ENCODE data around the gene BTBD1. TPM values are rescaled to one million over a fixed set of nuclear protein-coding genes. Genes with fewer than 3 reads are reported as not detected.

BTBD1 gene
- total and polyA plus RNA-seq, 2 experiments from 2014 or later: 60.3 to 121 TPM

- H2AFZ ChIP-seq: no peak overlapping the region
- no peaks in the 10 kb centered on the region for H3K9me3 ChIP-seq (ENCODE audit: low read depth)
- H3K27ac ChIP-seq: no peak overlapping the region
- no peaks in the 10 kb centered on the region for H3K79me2 ChIP-seq (ENCODE audit: insufficient read depth)
- no peak overlapping the region for H3K4me2 ChIP-seq (ENCODE audit: unreplicated experiment)
- no peak overlapping the region for H3K9ac ChIP-seq
- 75 to 91% methylated on average over 2 of the region's 2 CpGs for WGBS, 2 experiments (ENCODE audit: low coverage in 1 of 2, low lambda C conversion rate in 2 of 2, missing lambda C conversion rate in 2 of 2)
- TF ChIP-seq EZH2 (IDR thresholded peaks at IDR 0.05; ENCODE audit: insufficient read depth, poor library complexity, severe bottlenecking): no peak
- TF ChIP-seq EZH2phosphoT487 (IDR thresholded peaks at IDR 0.05; ENCODE audit: insufficient read depth, low read depth): no peak
- no peaks in the 10 kb centered on the region for H3F3A ChIP-seq (ENCODE audit: insufficient read depth)
- no peak overlapping the region for H3K4me3 ChIP-seq
- no peaks in the 10 kb centered on the region for H3K4me1 ChIP-seq (ENCODE audit: insufficient read depth)
- no peaks in the 10 kb centered on the region for H4K20me1 ChIP-seq (ENCODE audit: insufficient read depth)
- DNase-seq: no peak
- in situ Hi-C loops (cut with MboI): no loop called here
- H3K27me3 ChIP-seq (replicated peaks; ENCODE audit: insufficient read depth): no peaks in the 10 kb centered on the region
- no peaks in the 10 kb centered on the region for H3K36me3 ChIP-seq (ENCODE audit: low read depth)
- no peaks in the 10 kb centered on the region for H3K9me2 ChIP-seq (ENCODE audit: insufficient read depth)
Measured at GRCh38 chr15:82971218-82971984, 95.7 kb downstream of the BTBD1 start.

- 91 to 94% methylated on average over 1 of the region's 1 CpG for WGBS, 2 experiments (ENCODE audit: low coverage in 1 of 2, low lambda C conversion rate in 2 of 2, missing lambda C conversion rate in 2 of 2)
- TF ChIP-seq EZH2 (IDR thresholded peaks at IDR 0.05; ENCODE audit: insufficient read depth, poor library complexity, severe bottlenecking): no peak
- no peak for TF ChIP-seq EZH2phosphoT487 (IDR thresholded peaks at IDR 0.05; ENCODE audit: insufficient read depth, low read depth)
- Histone ChIP-seq H3K36me3 (ENCODE audit: low read depth) (no peaks in the 10 kb centered on the region), H3K4me2 (ENCODE audit: unreplicated experiment) (no peak overlapping the region), H3K79me2 (ENCODE audit: insufficient read depth) (no peaks in the 10 kb centered on the region), H3K27ac (no peak overlapping the region), H3K9me2 (ENCODE audit: insufficient read depth) (no peaks in the 10 kb centered on the region), H3K9ac (no peak overlapping the region), H3F3A (ENCODE audit: insufficient read depth) (no peaks in the 10 kb centered on the region), H2AFZ (no peak overlapping the region), H3K9me3 (ENCODE audit: low read depth) (no peaks in the 10 kb centered on the region), H3K27me3 (replicated peaks; ENCODE audit: insufficient read depth) (no peaks in the 10 kb centered on the region), H4K20me1 (ENCODE audit: insufficient read depth) (no peaks in the 10 kb centered on the region), H3K4me3 (no peak overlapping the region), H3K4me1 (ENCODE audit: insufficient read depth) (no peaks in the 10 kb centered on the region)
- DNase-seq: no peak
- in situ Hi-C loops (cut with MboI): no loop called here
Measured at GRCh38 chr15:82970696-82971095, 96.4 kb downstream of the BTBD1 start.

DNA sequence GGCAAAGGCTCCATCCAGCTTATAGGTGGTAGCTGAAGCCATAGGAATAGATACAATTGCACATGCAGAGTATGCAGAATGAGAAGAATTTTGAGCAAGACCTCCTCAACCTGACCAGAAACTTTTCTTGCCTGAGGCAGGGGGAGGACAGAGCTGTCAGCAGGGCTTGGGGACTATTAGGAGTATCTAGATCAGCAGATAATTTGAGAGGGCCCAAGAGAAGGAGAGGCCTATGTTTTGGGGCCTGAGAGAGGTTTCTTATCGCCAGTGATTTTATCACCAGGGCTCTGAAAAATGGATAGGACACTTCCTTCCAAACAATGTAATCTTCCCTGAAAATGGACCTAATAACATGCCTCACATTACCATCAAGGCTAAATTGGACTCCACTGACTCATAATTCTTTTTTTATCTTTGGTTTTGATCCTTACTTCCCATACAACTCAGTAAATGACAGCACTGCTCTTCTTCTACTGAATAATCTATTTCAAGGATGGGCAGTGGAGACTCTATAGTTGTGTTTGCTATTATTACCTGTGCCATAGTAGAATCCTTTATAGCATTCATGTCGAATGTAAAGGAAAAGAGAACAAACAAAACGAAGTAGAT is 96.9 kb downstream of the BTBD1 start:
- H3K9me2 ChIP-seq (ENCODE audit: insufficient read depth): no peaks in the 10 kb centered on the region
- no peak overlapping the region for H3K27ac ChIP-seq
- H3K4me1 ChIP-seq (ENCODE audit: insufficient read depth): no peaks in the 10 kb centered on the region
- H3K9ac ChIP-seq: no peak overlapping the region
- TF ChIP-seq EZH2phosphoT487 (IDR thresholded peaks at IDR 0.05; ENCODE audit: insufficient read depth, low read depth) (no peak), EZH2 (IDR thresholded peaks at IDR 0.05; ENCODE audit: insufficient read depth, poor library complexity, severe bottlenecking) (no peak)
- H3K79me2 ChIP-seq (ENCODE audit: insufficient read depth): no peaks in the 10 kb centered on the region
- no peaks in the 10 kb centered on the region for H3F3A ChIP-seq (ENCODE audit: insufficient read depth)
- WGBS, 2 experiments (ENCODE audit: low coverage in 1 of 2, low lambda C conversion rate in 2 of 2, missing lambda C conversion rate in 2 of 2): 44% methylated on average over 3 of the region's 3 CpGs
- DNase-seq: no peak
- no peaks in the 10 kb centered on the region for H3K36me3 ChIP-seq (ENCODE audit: low read depth)
- in situ Hi-C loops (cut with MboI): no loop called here
- H3K27me3 ChIP-seq (replicated peaks; ENCODE audit: insufficient read depth): no peaks in the 10 kb centered on the region
- H3K4me3 ChIP-seq: no peak overlapping the region
- no peaks in the 10 kb centered on the region for H3K9me3 ChIP-seq (ENCODE audit: low read depth)
- no peak overlapping the region for H2AFZ ChIP-seq
- no peaks in the 10 kb centered on the region for H4K20me1 ChIP-seq (ENCODE audit: insufficient read depth)
- H3K4me2 ChIP-seq (ENCODE audit: unreplicated experiment): no peak overlapping the region

- in situ Hi-C loops (cut with MboI): no loop called here
- DNase-seq: no peak
- Histone ChIP-seq H4K20me1 (ENCODE audit: insufficient read depth) (no peaks in the 10 kb centered on the region), H3F3A (ENCODE audit: insufficient read depth) (no peaks in the 10 kb centered on the region), H3K9me3 (ENCODE audit: low read depth) (no peaks in the 10 kb centered on the region), H3K9me2 (ENCODE audit: insufficient read depth) (no peaks in the 10 kb centered on the region), H3K4me2 (ENCODE audit: unreplicated experiment) (no peak overlapping the region), H3K27me3 (replicated peaks; ENCODE audit: insufficient read depth) (no peaks in the 10 kb centered on the region), H3K36me3 (ENCODE audit: low read depth) (no peaks in the 10 kb centered on the region), H3K79me2 (ENCODE audit: insufficient read depth) (no peaks in the 10 kb centered on the region), H2AFZ (no peak overlapping the region), H3K27ac (no peak overlapping the region), H3K4me1 (ENCODE audit: insufficient read depth) (no peaks in the 10 kb centered on the region), H3K9ac (no peak overlapping the region), H3K4me3 (no peak overlapping the region)
- 62 to 64% methylated on average over 7 of the region's 7 CpGs for WGBS, 2 experiments (ENCODE audit: low coverage in 1 of 2, low lambda C conversion rate in 2 of 2, missing lambda C conversion rate in 2 of 2)
- TF ChIP-seq EZH2phosphoT487 (IDR thresholded peaks at IDR 0.05; ENCODE audit: insufficient read depth, low read depth) (no peak), EZH2 (IDR thresholded peaks at IDR 0.05; ENCODE audit: insufficient read depth, poor library complexity, severe bottlenecking) (no peak)
Measured at GRCh38 chr15:82969353-82969752, 97.7 kb downstream of the BTBD1 start.
